HG03378 (cell line): ENCODE data around the gene CCDC85A.

Experiments
- ATAC-seq: cut with Tn5 transposase; IDR thresholded peaks from one replicate; pipeline ENCODE4 v1.9.1; 2021; ENCODE audit warnings: mild to moderate bottlenecking, moderate library complexity; ENCODE audit not compliant: unreplicated experiment

CCDC85A gene

DNA sequence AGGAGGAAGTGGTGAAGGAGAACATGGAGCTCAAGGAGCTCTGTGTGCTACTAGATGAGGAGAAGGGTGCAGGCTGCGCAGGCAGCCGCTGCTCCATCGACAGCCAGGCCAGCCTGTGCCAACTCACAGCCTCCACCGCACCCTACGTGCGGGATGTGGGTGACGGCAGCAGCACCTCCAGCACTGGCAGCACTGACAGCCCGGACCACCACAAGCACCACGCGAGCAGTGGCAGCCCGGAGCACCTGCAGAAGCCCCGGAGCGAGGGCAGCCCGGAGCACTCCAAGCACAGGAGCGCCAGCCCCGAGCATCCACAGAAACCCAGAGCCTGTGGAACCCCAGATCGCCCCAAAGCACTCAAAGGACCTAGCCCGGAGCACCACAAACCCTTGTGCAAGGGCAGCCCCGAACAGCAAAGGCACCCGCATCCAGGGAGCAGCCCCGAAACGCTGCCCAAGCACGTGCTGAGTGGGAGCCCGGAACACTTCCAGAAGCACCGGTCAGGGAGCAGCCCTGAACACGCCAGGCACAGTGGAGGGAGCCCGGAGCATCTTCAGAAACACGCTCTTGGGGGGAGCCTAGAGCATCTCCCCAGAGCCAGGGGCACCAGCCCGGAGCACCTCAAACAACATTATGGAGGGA is 9.0 kb downstream of the CCDC85A start:
- ATAC-seq: no peak

- no peak for ATAC-seq
Observed at GRCh38 chr2:56195563-56195962, 11.8 kb downstream of the CCDC85A start.

DNA sequence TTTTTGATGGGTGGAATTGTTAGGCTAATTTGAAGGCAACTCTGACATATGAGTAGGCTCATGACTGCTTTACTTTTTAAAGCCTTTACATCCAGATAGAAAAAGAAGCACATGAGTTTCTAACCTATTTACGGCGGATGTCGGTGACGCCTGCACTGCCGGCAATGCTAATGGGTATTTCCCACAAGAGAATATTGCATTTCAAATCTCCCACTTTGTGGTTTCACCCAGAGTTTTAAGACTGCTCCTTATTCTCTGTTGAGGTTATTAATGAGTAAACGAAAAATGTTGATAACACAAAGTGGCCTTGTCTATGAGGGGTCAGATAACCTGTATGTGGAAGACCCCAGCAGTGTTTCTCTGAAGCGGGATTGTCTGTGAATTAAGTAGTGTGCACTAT is 14.0 kb downstream of the CCDC85A start:
- no peak for ATAC-seq

GRCh38 chr2:56198936-56199335 is 15.1 kb downstream of the CCDC85A start:
- ATAC-seq: no peak

GRCh38 chr2:56199492-56199891 is 15.7 kb downstream of the CCDC85A start:
- ATAC-seq: no peak

- no peak for ATAC-seq
Observed at GRCh38 chr2:56202381-56203121, 18.8 kb downstream of the CCDC85A start.

DNA sequence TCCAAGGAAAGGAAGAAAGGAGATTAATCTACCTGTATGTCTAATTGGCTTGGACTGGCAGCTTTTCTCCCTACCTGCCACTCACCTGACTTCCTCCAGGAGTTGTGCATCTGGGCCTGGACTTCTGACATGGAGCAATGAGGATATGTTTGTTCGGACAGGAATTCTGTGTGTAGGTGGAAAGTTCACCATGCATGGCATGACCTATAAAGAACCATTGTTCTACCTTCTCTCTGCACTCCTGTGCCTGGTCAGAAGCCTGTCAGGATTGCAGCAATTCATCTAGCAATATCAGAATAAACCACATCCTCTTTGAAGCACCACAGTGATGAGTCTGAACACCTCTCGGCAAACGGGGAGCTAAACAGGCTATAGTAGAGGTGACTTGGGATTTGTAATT is 20.8 kb downstream of the CCDC85A start:
- no peak for ATAC-seq

DNA sequence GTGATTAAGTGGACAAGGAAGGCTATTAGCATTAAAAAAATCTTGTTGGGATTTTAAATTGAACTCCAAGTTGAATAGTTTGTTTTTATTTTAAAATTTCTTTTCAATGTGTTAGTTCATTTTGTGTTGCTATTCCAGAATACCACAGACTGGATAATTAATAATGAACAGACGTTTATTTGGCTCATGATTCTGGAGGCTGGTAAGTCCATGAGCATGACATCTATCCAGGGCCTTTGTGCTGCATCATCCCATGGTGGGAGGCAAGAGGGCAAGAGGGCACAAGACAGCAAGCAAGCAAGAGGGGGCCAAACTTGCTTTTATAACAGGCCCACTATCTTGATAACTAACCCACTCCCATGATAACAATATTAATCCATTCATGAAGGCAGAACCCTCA is 22.5 kb downstream of the CCDC85A start:
- ATAC-seq: no peak

DNA sequence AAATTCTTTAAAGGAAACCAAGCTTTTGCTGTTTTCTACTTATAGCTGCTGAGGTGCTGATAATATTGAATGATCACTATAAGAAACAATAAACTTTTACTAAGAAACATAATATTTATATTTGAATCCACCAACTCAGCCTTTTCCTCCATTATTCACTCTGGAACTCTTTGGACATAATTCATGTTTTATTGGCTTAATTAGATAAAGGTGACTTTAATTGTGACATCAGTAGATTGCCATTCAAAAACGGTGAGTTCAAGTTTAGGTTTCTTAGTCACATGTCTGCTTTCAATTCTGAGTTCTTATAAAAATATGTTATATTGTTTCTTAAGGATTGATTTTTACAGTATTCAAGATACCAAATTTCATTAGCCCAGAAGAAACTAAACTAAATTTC is 24.0 kb downstream of the CCDC85A start:
- no peak for ATAC-seq

DNA sequence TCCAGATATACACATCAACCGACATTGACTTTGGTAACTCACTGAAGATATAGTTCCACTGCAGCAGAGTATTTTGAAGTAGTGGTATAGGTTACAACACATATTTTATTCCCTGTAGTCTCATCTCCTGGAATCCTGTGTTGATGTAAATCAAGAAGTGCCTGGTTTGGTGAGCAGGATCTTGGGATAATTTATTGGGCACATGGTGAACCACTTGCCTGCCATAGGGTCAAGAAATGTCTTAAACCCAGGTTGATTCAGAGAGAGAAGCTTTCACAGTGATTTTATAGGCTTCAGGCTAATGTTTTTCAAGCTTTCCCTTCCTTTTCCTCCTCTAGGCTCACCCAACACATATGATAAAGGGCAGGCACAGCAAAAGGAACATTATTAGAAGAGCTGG is 24.6 kb downstream of the CCDC85A start:
- no peak for ATAC-seq

GRCh38 chr2:56209701-56210100 is 25.9 kb downstream of the CCDC85A start:
- no peak for ATAC-seq

- ATAC-seq: no peak
Observed at GRCh38 chr2:56210291-56210690, 26.5 kb downstream of the CCDC85A start.

GRCh38 chr2:56211048-56211447 is 27.3 kb downstream of the CCDC85A start:
- ATAC-seq: no peak

DNA sequence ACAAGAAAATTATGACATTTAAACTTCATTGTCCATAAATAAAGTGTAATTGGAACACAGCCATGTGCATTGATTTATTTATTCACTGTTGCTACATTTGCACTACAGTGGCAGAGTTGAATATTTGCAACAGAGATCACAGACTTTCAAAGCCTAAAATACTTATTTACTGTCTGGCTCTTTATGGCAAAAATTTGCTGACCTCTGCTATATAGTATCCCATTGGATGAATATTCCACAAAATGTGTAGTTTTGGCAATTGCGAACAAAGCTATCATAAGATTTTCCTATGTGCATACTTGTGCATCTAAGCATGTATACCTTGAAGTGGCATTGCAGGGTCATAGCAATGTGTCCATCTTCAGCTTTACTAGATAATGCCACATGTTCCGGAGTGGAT is 32.1 kb downstream of the CCDC85A start:
- no peak for ATAC-seq

DNA sequence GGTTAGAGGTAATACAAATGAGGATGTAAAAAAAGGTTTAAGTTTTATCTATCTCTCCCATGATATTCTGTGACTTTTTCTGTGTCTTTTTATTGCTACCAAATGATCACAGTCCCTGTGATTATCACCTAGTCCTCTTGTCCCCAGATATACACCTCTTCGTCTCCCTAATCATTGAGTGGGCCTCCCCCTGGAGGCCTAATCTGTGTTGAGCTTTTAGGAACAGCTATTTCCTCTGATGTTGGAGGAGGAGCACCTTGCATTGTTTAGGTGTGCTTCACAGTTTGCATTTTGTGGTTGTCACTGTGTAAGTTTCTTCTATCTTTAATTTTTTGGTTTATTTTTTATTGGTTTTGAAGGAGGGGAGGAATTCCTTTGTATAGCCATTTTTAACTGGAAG is 33.3 kb downstream of the CCDC85A start:
- no peak for ATAC-seq

DNA sequence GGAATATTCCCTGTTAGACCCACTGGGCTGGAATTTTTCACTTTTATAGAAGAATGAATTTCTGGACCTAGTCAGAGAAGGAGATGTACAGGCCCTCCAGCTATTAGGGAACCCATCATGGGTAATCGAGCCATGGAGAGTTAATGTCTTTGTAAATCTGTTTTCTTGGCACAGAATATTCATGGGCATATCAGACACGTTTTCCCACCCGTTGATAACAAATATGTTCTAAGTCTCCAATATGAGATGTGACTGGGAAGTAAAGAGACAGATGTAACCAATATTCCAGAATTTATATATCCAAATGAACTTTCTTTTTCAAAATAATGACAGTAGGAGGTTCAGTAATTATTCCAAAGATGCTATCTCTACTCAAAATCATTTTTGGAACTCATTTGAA is 38.7 kb downstream of the CCDC85A start:
- ATAC-seq: no peak

GRCh38 chr2:56224316-56224715 is 40.5 kb downstream of the CCDC85A start:
- ATAC-seq: no peak

GRCh38 chr2:56227811-56228210 is 44.0 kb downstream of the CCDC85A start:
- no peak for ATAC-seq

DNA sequence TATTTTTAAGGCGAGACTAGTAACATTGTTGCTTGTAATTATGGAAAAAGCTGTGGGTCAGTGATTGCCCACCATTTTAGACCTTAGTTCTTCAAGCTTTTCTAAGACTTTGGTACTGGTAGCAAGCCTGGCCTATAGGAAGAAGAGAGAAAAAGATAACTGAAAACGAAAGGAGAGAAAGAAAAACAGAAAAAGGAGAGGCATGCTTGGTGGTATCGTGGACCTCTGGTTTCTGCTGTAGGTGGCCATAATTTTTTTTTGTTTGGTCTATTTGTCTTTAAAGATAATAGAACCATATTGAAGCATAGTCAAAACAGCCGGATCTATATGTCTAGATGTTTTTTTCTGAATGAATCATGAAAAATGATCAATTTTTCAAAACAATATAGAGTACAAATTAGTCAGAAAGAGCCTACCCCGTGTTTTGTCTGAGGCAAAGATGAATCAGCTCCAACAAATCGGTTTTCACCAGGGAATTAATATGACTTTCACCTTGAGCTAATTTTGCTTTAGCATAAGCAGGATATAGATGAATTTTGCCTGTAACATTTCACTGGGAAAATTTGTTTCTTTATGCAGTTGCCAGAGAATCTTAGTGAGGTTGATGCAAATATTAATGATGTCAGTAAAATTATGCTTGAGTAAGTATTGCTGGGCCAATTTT is 45.7 kb downstream of the CCDC85A start:
- ATAC-seq: no peak

DNA sequence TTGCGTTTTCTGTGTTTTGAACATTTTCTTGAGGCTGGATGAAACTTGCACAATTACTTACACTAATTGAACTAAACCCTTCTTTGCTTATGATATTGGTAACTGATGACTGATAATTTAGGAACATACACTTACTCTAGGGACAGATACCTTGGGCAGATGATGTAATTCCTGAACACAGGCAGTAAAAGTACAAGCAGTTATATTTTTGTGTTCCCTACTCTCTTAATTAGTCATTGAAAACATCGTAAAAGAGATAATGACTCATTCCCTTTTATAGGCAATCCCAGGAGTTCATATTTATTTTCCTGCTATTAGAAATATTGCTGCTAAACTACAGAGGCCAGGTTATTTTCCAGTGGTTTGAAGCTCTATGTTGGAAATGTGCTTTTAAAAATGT is 46.4 kb downstream of the CCDC85A start:
- no peak for ATAC-seq

DNA sequence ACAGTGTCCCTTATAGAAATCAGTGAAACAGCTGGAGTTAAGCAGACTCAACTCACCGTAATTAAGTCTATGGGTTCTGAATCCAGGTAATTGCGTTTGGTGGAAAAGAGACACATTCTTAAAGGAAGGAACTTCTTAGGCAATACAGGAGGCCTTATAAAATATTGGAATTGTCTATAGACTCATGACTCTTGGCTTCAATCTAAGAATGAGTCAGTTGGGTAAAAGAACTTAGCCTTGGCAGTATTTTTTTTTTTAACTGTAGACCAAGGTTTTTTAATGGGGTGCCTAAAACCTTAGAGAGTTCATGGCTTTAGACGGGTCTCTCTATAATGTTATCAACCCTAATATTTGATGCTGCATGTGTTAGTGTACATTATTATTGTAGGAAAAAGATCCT is 47.6 kb downstream of the CCDC85A start:
- ATAC-seq: no peak

DNA sequence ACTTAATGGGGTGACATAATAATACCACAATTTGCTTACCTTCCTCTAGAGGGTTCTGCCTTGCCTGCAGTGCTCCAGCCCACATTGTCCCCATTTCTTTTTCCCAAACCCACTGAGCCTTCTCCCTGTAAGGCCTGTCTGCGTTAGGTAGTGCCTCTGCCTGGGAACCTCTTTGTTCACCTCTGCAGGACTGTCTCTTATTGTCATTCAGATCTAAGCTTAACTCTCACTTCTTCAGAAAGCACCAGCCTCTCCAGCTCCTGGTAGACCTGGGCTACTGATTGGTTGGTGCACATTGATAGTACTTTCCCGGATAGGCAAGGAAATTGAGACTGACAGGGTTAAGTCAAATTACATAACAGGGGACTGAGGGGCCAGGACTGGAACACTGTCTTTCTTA is 49.1 kb downstream of the CCDC85A start:
- no peak for ATAC-seq
